Brain microvascular endothelial cell (primary cell): ENCODE data around the gene HYLS1.
"Not testable (repeated sequence)": the region's sequence is repeated elsewhere in the genome, so short reads cannot be mapped to it uniquely, and the experiment has no call there.

Source experiments
- DNase-seq: peaks from one replicate; pipeline ENCODE4 v3.0.0-alpha.2; 2020
- H3K27ac ChIP-seq: fragments of 250-450 bp; sonication (Bioruptor Pico); 2 replicates; pipeline ENCODE4 v1.5.1; 2020; ENCODE audit warnings: mild to moderate bottlenecking, moderate library complexity
- H3K27me3 ChIP-seq: fragments of 250-450 bp; sonication (Bioruptor Pico); replicated peaks from 2 replicates; pipeline ENCODE4 v1.5.1; 2020; ENCODE audit warnings: mild to moderate bottlenecking
- H3K36me3 ChIP-seq: fragments of 250-450 bp; sonication (Bioruptor Pico); replicated peaks from 2 replicates; pipeline ENCODE4 v1.5.1; 2020; ENCODE audit warnings: mild to moderate bottlenecking
- H3K4me3 ChIP-seq: 2 replicates; pipeline ENCODE4 v1.5.1; 2011; ENCODE audit warnings: low read depth, mild to moderate bottlenecking, control low read depth, low read length, moderate library complexity
- in situ Hi-C: cut with HindIII; loops from 2 replicates; pipeline ENCODE4 v1.10.0; 2017; ENCODE audit warnings: low sequenced_read_pairs, low pct_ligation_motif_present
- TF ChIP-seq, protein P1 (sequence below): IDR thresholded peaks from 2 replicates; pipeline ENCODE4 v1.5.1; 2011; ENCODE audit warnings: low read depth, mild to moderate bottlenecking, moderate library complexity, low read length, control low read depth, inconsistent platforms; ENCODE audit errors: missing control alignments

Gene HYLS1, protein sequence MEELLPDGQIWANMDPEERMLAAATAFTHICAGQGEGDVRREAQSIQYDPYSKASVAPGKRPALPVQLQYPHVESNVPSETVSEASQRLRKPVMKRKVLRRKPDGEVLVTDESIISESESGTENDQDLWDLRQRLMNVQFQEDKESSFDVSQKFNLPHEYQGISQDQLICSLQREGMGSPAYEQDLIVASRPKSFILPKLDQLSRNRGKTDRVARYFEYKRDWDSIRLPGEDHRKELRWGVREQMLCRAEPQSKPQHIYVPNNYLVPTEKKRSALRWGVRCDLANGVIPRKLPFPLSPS

DNA sequence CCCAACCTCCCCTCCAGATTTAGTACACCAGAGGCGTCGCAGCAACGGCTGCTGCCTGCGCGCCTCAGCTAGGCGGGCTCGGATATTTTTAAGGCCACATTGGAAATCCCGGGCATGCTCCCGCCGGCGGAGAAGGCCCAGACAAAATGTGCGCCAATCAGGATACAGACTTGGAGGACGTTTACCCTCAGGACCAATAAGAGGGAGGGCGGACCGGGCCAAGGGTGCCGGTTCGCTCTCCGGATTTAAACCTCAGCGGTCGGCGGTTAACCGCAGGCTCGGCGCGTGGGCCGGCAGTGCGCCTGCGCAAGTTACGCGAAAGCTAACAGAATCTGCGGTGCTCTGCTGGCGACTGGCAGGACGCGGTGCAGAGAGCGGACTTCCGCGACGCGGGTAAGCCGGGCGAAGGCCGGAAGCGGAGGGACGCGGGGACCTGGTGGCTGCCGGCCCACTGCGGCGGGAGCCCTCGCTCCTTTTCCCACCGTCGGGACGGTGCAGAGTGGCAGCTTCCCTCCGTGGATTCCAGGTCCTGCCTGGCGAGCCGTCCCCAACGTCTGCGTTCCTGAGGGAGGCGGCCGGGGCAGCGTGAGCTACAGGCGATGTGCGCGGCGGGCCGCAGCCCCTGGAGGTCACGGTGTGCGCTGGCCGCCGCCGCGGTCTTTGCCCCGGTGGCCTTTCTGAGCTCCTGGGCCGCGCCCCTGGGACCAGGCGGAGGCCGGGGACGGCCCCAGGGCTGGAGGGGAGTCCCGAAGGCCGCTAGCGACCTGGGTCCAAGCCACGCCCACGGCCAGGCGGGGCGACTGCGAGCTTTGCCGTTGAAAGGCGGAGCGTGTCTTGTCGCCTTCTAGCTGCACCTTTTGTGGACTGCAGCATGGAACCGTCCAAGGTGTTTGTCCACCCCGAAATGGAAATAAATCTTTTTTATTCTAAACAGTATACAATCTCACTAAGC lies at the start of gene HYLS1:
Gene HYLS1, plus strand, starts transcription at position 296 of the 952 bp plus-strand sequence. CDS start 11,701 bp downstream, outside the sequence.
- TF ChIP-seq, protein P1, sequence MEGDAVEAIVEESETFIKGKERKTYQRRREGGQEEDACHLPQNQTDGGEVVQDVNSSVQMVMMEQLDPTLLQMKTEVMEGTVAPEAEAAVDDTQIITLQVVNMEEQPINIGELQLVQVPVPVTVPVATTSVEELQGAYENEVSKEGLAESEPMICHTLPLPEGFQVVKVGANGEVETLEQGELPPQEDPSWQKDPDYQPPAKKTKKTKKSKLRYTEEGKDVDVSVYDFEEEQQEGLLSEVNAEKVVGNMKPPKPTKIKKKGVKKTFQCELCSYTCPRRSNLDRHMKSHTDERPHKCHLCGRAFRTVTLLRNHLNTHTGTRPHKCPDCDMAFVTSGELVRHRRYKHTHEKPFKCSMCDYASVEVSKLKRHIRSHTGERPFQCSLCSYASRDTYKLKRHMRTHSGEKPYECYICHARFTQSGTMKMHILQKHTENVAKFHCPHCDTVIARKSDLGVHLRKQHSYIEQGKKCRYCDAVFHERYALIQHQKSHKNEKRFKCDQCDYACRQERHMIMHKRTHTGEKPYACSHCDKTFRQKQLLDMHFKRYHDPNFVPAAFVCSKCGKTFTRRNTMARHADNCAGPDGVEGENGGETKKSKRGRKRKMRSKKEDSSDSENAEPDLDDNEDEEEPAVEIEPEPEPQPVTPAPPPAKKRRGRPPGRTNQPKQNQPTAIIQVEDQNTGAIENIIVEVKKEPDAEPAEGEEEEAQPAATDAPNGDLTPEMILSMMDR = peak; percentile 35
- Histone ChIP-seq H3K27me3 (no peaks in the 10 kb centered on the region), H3K27ac (peak within 1 kb of the TSS; percentile 53), H3K36me3 (no peaks in the 10 kb centered on the region), H3K4me3 (peak within 1 kb of the TSS; percentile 84)
- peak; percentile 96 for DNase-seq
- in situ Hi-C loops = no loop called here

DNA sequence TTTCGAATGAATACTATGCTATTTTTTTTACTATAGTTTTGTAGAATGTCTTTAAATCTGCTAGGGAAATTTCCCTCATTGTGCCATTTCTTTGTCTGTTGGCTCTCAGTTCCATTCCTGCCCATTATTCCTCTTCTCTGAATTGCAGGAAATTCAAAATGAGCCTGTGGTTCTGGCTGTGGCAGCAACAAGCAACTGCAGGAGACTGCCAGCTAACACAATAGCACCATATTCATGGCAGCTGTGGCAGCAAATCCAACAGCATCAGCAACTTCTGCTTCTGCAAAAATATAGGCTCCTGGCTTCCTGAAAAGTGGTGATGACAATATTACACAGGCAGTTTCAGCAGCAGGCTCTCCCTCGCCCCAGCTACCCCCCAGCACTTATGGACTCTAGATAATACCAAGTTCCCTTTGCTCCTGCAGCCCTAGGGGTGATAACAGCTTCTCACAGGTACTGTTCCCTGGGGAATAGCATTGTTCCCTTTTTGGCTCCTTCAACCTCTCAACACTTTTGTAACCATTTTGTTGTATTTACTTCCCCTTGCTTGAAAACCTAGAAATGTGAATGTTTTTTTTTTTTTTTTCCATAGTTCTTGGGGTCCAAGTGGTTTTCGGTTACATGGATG lies 45.0 kb upstream of the HYLS1 start:
- TF ChIP-seq, protein P1 = no peak
- H3K36me3 ChIP-seq = no peaks in the 10 kb centered on the region
- H3K4me3 ChIP-seq = no peak overlapping the region
- no peak overlapping the region for H3K27ac ChIP-seq
- in situ Hi-C loops = no loop called here
- H3K27me3 ChIP-seq = no peaks in the 10 kb centered on the region
- no peak for DNase-seq

DNA sequence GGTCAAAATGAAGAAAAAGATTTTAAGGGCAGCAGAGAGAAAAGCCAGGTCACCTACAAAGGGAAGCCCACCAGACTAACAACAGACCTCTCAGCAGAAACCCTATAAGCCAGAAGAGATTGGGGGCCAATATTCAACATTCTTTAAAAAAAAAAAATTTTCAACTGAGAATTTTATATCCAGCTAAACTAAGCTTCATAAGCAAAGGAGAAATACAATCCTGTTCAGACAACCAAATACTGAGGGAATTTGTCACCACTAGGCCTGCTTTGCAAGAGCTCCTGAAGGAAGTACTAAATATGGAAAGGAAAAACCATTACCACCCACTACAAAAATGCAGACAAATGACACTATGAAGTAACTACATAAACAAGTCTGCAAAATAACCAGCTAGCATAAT lies 41.3 kb upstream of the HYLS1 start:
- no peaks in the 10 kb centered on the region for H3K36me3 ChIP-seq
- TF ChIP-seq, protein P1 = no peak
- no peak for DNase-seq
- no peak overlapping the region for H3K4me3 ChIP-seq
- in situ Hi-C loops = no loop called here
- H3K27ac ChIP-seq = no peak overlapping the region
- no peaks in the 10 kb centered on the region for H3K27me3 ChIP-seq

DNA sequence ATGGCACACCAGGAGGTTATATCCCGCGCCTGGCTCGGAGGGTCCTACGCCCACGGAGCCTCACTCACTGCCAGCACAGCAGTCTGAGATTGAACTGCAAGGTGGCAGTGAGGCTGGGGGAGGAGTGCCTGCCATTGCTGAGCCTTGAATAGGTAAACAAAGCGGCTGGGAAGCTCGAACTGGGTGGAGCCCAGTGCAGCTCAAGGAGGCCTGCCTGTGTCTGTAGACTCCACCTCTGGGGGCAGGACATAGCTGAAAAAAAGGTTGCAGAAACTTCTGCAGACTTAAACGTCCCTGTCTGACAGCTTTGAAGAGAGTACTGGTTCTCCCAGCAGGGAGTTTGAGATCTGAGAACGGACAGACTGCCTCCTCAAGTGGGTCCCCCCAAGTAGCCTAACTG lies 29.8 kb upstream of the HYLS1 start:
- H3K27me3 ChIP-seq, H3K36me3 ChIP-seq, H3K27ac ChIP-seq, DNase-seq, in situ Hi-C loops, H3K4me3 ChIP-seq: not testable (repeated sequence)

DNA sequence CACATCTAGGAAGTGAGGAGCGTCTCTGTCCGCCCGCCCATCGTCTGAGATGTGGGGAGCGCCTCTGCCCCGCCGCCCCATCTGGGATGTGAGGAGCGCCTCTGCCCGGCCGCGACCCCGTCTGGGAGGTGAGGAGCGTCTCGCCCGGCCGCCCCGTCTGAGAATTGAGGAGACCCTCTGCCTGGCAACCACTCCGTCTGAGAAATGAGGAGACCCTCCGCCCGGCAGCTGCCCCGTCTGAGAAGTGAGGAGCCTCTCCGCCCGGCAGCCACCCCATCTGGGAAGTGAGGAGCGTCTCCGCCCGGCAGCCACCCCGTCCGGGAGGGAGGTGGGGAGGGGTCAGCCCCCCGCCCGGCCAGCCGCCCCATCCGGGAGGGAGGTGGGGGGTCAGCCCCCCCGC lies 24.7 kb upstream of the HYLS1 start:
- H3K36me3 ChIP-seq, H3K4me3 ChIP-seq, H3K27me3 ChIP-seq, in situ Hi-C loops, DNase-seq, H3K27ac ChIP-seq: not testable (repeated sequence)

DNA sequence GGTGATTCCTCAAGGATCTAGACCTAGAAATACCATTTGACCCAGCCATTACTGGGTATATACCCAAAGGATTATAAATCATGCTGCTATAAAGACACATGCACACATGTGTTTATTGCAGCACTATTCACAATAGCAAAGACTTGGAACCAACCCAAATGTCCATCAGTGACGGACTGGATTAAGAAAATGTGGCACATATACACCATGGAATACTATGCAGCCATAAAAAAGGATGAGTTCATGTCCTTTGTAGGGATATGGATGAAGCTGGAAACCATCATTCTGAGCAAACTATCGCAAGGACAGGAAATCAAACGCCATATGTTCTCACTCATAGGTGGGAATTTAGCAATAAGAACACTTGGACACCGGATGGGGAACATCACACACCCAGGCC lies 22.1 kb upstream of the HYLS1 start:
- H3K4me3 ChIP-seq, in situ Hi-C loops, DNase-seq, H3K36me3 ChIP-seq, H3K27ac ChIP-seq, H3K27me3 ChIP-seq: not testable (repeated sequence)

DNA sequence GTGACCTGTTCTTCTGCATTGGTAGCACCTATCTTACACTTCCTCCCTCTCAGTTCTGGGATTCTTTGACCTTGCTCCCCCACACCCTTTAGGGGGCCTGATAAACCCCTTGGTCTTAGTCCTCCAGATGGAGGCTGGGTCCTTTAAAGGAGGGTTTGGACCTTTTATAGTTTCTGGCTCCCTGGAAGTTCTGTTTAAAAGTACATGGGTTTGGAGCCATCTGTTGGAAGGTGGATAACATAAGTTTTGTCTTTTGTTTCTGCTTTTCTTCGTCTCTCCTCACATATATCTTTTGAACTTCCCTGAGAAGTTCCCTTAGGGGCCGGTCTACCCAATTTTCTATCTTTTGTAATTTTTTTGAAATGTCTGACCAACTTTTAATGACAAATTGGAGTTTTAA lies 17.9 kb upstream of the HYLS1 start:
- Histone ChIP-seq H3K36me3 (no peaks in the 10 kb centered on the region), H3K4me3 (no peak overlapping the region), H3K27me3 (no peaks in the 10 kb centered on the region), H3K27ac (no peak overlapping the region)
- no peak for DNase-seq
- in situ Hi-C loops = no loop called here
- TF ChIP-seq, protein P1 = no peak
